Mesothelial cell of epicardium (in vitro differentiated cells): ENCODE data around the gene MYO19. TPM values are rescaled to one million over a fixed set of nuclear protein-coding genes. Genes with fewer than 3 reads are reported as not detected.

Source experiments
- DNase-seq, 2 experiments: peaks; one replicate each; pipeline ENCODE4 v3.0.0; 2021; ENCODE audit warnings: low spot score in 2 of 2; ENCODE audit not compliant: unreplicated experiment in 2 of 2
- H3K27ac Mint-ChIP-seq: 2 replicates; pipeline ENCODE4 v1.8.0; 2021; ENCODE audit warnings: mixed read lengths
- H3K27me3 Mint-ChIP-seq: 2 replicates; pipeline ENCODE4 v1.8.0; 2021; ENCODE audit warnings: low read depth, mixed read lengths
- H3K36me3 Mint-ChIP-seq: 2 replicates; pipeline ENCODE4 v1.8.0; 2021; ENCODE audit warnings: mixed read lengths
- H3K4me1 Mint-ChIP-seq: 2 replicates; pipeline ENCODE4 v1.8.0; 2021; ENCODE audit warnings: mixed read lengths
- H3K4me3 Mint-ChIP-seq: 2 replicates; pipeline ENCODE4 v1.8.0; 2021; ENCODE audit warnings: mild to moderate bottlenecking, moderate library complexity, mixed read lengths
- H3K9me3 Mint-ChIP-seq: 2 replicates; pipeline ENCODE4 v1.8.0; 2021; ENCODE audit warnings: mixed read lengths
- CTCF ChIP-seq: fragments of 200-600 bp; sonication (generic); IDR thresholded peaks from one replicate; pipeline ENCODE4 v1.5.0; 2021; ENCODE audit warnings: antibody characterized with exemption; ENCODE audit not compliant: unreplicated experiment
- total RNA-seq: library from RNA; stranded (reverse); gene quantifications from 3 replicates; pipeline ENCODE4 v1.2.1, GENCODE V29; 2021

MYO19 gene
- total RNA-seq = 77.3 to 82.8 TPM (median 82.4 TPM) in 3 replicates

GRCh38 chr17:36534840-36535668 is at the start of gene MYO19, which contains the start of gene PIGW:
Gene MYO19 (minus strand): TSS chr17:36534868. CDS start chr17:36532538, 2,330 bp downstream.
Gene PIGW (plus strand): TSS chr17:36534987. CDS start chr17:36537102, 2,115 bp downstream.
- peak within 1 kb of the TSS; percentile 93 for H3K4me3 Mint-ChIP-seq
- H3K27ac Mint-ChIP-seq = peak within 1 kb of the TSS; percentile 99
- no peak for TF ChIP-seq CTCF
- H3K9me3 Mint-ChIP-seq = no peaks in the 10 kb centered on the region
- H3K27me3 Mint-ChIP-seq = no peaks in the 10 kb centered on the region
- DNase-seq = peak; percentile 75 to 87
- H3K36me3 Mint-ChIP-seq = peaks cover 10% of the 10 kb centered on the region
- H3K4me1 Mint-ChIP-seq = peaks cover 9% of the 10 kb centered on the region

GRCh38 chr17:36583787-36584186 is 49.1 kb upstream of the MYO19 start:
- DNase-seq = no peak
- H3K4me3 Mint-ChIP-seq = no peak overlapping the region
- no peaks in the 10 kb centered on the region for H3K9me3 Mint-ChIP-seq
- H3K4me1 Mint-ChIP-seq = no peaks in the 10 kb centered on the region
- TF ChIP-seq CTCF = no peak
- H3K27me3 Mint-ChIP-seq = no peaks in the 10 kb centered on the region
- H3K36me3 Mint-ChIP-seq = peaks cover 30% of the 10 kb centered on the region
- H3K27ac Mint-ChIP-seq = no peak overlapping the region

GRCh38 chr17:36578671-36579070 is 44.0 kb upstream of the MYO19 start:
- no peak for TF ChIP-seq CTCF
- DNase-seq = no peak
- Mint-ChIP-seq H3K36me3 (peaks cover 36% of the 10 kb centered on the region), H3K27ac (no peak overlapping the region), H3K4me3 (no peak overlapping the region), H3K27me3 (no peaks in the 10 kb centered on the region), H3K9me3 (no peaks in the 10 kb centered on the region), H3K4me1 (no peaks in the 10 kb centered on the region)

GRCh38 chr17:36576793-36577192 is 42.1 kb upstream of the MYO19 start:
- no peak for TF ChIP-seq CTCF
- Mint-ChIP-seq H3K4me1 (no peaks in the 10 kb centered on the region), H3K27me3 (no peaks in the 10 kb centered on the region), H3K4me3 (no peak overlapping the region), H3K9me3 (no peaks in the 10 kb centered on the region), H3K27ac (no peak overlapping the region), H3K36me3 (peaks cover 47% of the 10 kb centered on the region)
- DNase-seq = no peak

GRCh38 chr17:36575028-36575427 is 40.4 kb upstream of the MYO19 start:
- Mint-ChIP-seq H3K27me3 (no peaks in the 10 kb centered on the region), H3K4me3 (no peak overlapping the region), H3K9me3 (no peaks in the 10 kb centered on the region), H3K27ac (no peak overlapping the region), H3K36me3 (peaks cover 43% of the 10 kb centered on the region), H3K4me1 (no peaks in the 10 kb centered on the region)
- DNase-seq = no peak
- no peak for TF ChIP-seq CTCF
